GM19372 (cell line): Measurements from ENCODE around the gene CFAP221.

ENCODE experiments used
- ATAC-seq: cut with Tn5 transposase; IDR thresholded peaks from one replicate; pipeline ENCODE4 v1.9.1; 2021; ENCODE audit warnings: mild to moderate bottlenecking, low read depth, moderate library complexity; ENCODE audit not compliant: unreplicated experiment

CFAP221 gene

DNA sequence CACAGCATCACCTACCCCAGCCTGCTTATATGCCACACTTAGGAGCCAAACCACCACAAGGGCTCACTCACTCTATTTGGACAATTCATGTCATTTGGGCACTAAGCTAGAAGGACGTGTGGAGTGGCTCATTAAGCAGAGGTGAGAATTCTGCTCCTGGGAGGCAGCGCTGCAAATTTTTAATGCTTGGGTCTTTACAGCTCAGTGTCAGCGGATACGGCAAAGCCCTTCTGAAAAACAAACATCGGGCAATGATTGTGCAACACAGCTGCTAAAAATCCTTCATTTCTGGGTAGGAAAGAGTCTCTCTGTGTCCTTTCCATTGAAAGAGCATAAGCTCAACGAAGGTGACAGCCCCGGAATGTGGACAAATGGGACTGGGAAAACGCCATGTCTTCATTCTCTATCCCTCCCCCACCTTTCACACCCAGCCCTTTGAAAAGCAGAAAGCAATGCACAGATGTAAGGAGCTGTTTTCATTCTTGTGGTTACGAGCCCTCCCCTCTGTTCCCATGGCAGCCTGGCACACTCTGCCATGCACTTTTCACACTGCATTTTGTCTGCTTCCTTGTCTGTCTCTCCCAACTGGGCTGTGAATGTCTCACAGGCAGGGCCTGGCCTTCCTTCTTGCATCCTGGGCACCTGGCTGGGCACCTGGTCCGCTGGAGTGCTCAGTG is 150.7 kb downstream of the CFAP221 start:
- ATAC-seq = no peak

DNA sequence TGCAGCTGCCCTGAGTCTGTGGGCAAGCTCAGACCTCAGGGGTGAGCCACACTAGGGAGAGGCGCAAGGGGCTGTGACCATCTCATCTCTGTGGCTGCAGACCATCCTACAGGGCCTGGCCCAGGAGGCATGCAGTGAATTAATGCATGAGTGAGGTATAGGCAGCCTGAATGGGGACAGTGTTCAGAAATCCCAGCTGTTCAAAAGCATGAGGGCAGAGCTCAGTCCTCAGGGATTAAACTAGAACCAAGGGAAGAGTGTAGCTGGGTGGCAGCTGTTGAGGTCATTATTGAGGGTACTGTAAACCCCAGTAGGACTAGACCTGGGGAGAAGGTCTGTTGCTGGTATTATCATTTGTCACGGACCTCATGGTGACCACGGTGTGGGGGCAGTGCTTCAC is 151.8 kb downstream of the CFAP221 start:
- no peak for ATAC-seq

DNA sequence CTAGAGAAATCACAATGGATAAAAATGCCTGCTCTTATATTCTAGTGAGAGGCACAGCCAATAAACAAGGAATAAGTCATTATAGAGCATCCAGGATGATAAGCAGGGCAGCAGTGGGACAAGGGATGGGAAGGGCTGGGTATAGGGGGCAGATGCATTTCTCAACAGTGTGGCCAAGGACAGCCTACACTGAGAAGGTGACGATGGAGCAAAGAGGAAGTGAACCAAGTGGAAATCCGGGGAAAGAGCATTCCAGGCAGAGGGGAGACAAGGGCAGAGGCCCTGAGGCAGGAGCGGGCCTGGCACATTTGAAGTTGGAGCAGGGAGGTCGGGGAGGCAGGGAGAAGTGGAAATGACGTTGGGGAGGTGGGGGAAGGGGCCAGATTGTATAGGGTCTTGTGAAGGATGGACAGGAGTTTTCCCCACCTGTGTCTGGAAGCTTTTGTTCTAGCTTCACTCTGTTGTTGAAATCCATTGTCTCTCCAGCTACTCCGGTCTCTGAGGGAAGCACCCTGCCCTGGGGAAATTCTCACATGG is 152.3 kb downstream of the CFAP221 start:
- ATAC-seq = no peak

DNA sequence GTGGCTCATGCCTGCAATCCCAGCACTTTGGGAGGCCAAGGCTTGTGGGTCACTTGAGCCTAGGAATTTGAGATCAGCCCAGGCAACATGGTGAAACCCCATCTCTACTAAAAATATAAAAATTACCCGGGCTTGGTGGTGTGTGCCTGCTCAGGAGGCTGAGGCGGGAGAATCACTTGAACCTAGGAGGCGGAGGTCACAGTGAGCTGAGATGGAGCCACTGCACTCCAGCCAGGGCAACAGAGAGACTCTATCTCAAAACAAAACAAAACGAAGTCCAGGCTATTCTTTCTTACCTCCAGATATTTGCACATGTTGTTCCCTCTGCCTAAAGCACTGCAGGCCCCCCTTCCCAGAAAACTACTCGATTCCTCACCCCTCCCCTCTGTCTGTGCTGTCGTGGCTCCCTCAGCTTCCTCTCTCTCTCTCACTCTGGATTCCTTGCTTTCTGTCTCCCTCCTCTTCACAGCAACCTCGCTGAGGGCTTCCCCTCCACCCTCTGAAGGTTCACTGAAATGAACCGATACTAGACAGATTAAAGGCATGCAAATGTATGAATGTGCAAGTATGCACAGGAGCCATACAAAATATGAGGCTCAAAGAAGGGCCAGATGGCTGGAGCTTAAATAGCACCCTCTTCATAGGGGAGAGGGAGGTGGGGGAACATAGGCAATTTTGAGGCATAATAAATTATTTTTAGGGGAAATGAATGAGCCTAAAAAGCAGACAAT is 153.2 kb downstream of the CFAP221 start:
- no peak for ATAC-seq

DNA sequence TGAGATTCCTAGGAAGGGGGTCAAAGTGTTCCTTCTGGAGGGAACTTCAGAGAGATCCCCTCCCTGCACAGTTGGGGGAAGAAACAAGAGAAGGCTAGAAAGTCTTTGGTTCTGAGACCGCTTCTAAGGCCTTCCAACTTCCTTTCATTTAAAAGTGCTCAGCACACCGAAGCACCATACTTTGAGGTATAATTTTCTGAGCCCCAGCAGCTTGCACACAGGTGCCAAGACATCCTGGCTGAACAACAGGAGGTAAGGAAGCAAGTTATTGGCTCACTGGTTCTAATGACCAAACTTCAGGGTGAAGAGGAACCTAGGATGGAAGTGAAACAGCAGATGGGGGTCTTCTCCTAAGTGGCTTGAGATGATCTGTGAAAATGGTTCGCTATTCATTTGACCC is 154.0 kb downstream of the CFAP221 start:
- no peak for ATAC-seq

DNA sequence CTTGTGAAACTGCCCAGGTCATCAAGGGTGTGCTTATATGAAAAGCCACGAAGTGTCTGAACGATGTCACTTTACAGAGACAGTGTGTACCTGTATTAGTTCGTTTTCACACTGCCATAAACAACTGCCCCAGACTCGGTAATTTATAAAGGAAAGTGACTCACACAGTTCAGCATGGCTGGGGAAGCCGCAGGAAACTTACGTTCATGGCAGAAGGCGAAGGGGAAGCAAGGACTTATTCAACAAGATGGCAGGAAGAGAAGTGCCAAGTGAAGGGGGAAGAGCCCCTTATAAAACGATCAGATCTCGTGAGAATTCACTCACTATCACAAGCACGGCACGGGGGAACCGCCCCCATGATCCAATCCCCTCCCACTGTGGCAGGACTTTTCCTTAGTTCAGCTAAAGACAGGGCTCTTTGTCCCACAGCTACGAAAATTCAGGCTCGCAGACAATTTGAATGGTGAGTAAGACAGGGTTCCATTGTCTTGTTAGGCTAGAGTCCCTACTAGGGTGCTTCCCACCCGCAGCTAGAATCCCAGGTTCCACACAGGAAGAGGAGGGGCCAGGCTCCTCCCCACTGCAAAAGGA is 154.9 kb downstream of the CFAP221 start:
- no peak for ATAC-seq

GRCh38 chr2:119700866-119701265 is 156.6 kb downstream of the CFAP221 start:
- no peak for ATAC-seq

DNA sequence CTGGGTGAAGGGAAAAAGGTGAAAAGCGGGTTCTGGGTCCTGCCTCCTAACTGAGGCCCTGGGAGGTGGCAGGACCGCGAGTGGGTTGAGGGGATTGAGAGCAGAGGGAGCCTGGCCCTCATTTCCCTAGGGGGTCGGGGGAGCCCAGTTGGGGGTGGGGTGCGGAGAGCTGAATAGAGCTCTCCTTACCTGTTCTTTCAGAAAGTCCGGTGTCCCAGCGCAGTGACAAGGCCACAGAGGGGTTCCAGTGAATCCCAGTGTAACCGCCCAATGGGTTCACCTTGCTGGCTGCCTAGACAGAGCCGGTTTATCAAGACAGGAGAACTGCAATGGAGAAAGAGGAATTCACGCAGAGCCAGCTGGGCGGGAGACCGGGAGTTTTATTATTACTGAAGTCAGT is 157.1 kb downstream of the CFAP221 start:
- no peak for ATAC-seq

DNA sequence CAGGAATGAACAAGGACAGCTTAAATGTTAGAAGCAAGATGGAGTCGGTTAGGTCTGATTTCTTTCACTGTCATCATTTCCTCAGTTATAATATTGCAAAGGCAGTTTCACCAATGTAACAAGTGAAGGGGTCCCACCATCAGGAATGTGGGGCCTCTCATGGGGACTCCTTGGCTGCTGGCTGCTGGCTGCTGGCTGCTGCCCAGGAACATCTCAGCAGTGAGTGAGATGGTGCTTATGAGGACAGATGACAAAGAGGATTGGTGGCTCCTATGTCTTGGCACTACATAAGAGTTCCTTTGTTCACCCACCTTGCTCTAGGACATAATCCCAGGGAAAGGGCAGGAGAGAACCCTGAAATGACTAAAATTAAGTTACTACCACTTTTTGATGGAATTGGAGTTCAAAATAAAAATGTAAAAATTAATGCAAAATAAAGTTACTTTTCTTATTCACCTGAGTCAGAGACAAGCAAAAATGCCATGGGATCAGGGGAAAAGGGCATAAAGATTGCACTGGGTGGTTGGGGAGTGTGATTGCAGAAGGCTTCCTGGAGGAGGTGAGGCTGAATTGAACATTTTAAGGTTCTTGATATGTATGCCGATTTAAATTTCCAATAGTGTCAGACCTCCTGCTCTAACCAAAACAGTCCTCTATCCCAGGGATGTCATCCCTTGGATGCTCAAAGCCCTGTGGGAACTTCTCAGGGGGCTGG is 158.1 kb downstream of the CFAP221 start:
- ATAC-seq = no peak

DNA sequence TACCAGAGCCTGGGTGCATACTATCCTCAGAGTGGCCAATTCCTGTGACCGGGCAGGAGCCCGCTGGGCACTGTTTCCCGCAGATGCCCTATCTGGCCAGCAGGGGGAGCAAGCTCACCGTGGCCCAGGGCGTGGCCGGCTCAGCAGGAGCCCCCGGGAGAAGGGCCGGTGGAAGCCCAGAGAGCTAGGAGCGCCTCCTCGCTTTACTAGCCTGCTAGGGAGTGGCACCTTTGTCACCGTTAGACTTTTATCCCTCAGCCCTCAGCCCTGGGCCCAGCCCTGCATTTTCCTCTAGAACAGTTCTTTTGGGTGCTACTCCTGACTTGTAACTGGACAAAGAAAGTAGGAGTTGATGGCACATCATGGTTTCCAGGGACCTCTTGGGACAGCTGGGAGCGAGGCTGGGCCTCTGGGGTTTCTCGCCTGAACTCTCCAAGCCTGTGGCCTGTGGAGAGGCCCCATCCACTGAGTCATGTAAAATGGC is 158.7 kb downstream of the CFAP221 start:
- ATAC-seq = peak; percentile 87

GRCh38 chr2:119703526-119703925 is 159.3 kb downstream of the CFAP221 start:
- ATAC-seq = no peak

DNA sequence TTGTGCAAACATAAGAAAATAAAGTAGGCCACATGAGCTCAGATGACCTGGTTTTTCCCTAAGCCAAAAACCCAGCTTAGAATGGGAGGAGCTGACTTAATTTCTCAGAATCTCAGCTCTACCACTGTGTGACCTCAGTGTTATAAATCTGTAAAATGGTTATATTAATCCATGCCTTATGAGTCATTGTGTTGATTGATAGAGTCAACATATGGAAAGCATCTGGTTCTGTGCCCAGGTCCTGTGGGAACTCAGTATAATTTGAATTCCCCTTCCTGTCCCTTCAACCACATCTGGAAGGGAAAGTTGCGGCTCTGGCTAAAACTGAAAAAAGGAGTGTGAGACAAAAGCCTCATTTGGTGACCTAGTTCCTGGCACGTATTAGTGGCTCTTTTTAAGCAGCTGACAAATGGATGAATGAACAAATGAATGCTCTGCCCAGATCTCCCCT is 160.4 kb downstream of the CFAP221 start:
- ATAC-seq = no peak

DNA sequence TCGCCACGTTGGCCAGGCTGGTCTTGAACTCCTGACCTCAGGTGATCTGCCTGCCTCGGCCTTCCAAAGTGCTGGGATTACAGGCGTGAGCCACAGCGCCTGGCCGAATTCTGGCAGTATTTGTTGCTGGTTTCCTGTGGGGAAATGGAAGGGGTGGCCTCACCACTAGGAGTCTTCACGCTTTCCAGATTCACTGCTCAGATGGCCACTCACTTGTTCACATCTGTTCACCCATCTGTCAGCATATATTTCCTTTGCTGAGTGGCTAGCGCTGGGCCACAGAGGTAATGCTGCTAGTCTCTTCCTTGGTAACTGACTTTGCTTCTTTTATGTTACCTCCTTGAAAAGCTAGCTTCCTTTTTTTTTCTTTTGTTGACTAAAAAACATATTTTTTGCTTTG is 162.0 kb downstream of the CFAP221 start:
- ATAC-seq = no peak
